HUES6 (cell line): Measurements from ENCODE around the gene CLDN22.

ENCODE experiments used
- H3K27ac ChIP-seq: 2 replicates; pipeline ENCODE4 v1.7.0; 2013; ENCODE audit warnings: low read depth, mild to moderate bottlenecking, low read length, inconsistent platforms
- H3K27me3 ChIP-seq: 2 replicates; pipeline ENCODE4 v1.6.1; 2013; ENCODE audit warnings: low read length; ENCODE audit not compliant: control insufficient read depth, insufficient read depth
- H3K36me3 ChIP-seq: 2 replicates; pipeline ENCODE4 v1.6.1; 2013; ENCODE audit warnings: low read length; ENCODE audit not compliant: control insufficient read depth, insufficient read depth
- H3K4me1 ChIP-seq: 2 replicates; pipeline ENCODE4 v1.6.1; 2013; ENCODE audit warnings: low read length; ENCODE audit not compliant: control insufficient read depth, insufficient read depth
- H3K4me3 ChIP-seq: 2 replicates; pipeline ENCODE4 v1.5.1; 2013; ENCODE audit warnings: low read depth, low read length
- H3K9ac ChIP-seq: one replicate; pipeline ENCODE4 v1.6.1; 2013; ENCODE audit warnings: mild to moderate bottlenecking, low read length
- H3K9me3 ChIP-seq: 2 replicates; pipeline ENCODE4 v1.6.1; 2013; ENCODE audit warnings: low read depth, low read length; ENCODE audit not compliant: control insufficient read depth, insufficient read depth

Gene CLDN22

GRCh38 chr4:183320211-183321059, at the start of gene CLDN22:
Gene CLDN22, minus strand, starts transcription at chr4:183320276. Its CDS starts 58 bp downstream, at chr4:183320218.
- Histone ChIP-seq H3K27me3 (no peaks in the 10 kb centered on the region), H3K36me3 (peaks cover 20% of the 10 kb centered on the region), H3K9ac (no peak within 1 kb of the TSS), H3K27ac (no peak within 1 kb of the TSS), H3K4me1 (no peaks in the 10 kb centered on the region), H3K9me3 (no peaks in the 10 kb centered on the region), H3K4me3 (no peak within 1 kb of the TSS)

- Histone ChIP-seq H3K9ac (no peak overlapping the region), H3K27me3 (no peaks in the 10 kb centered on the region), H3K27ac (no peak overlapping the region), H3K9me3 (peaks cover 5% of the 10 kb centered on the region), H3K4me3 (no peak overlapping the region), H3K4me1 (no peaks in the 10 kb centered on the region), H3K36me3 (no peaks in the 10 kb centered on the region)
These were observed 49.0 kb upstream of the CLDN22 start for GRCh38 chr4:183369073-183369472.

GRCh38 chr4:183366206-183366835, 46.2 kb upstream of the CLDN22 start:
- Histone ChIP-seq H3K27me3 (no peaks in the 10 kb centered on the region), H3K4me3 (no peak overlapping the region), H3K9ac (no peak overlapping the region), H3K4me1 (no peaks in the 10 kb centered on the region), H3K27ac (no peak overlapping the region), H3K9me3 (no peaks in the 10 kb centered on the region), H3K36me3 (no peaks in the 10 kb centered on the region)

- no peak overlapping the region for H3K9ac ChIP-seq
- H3K27ac ChIP-seq = no peak overlapping the region
- no peaks in the 10 kb centered on the region for H3K36me3 ChIP-seq
- no peak overlapping the region for H3K4me3 ChIP-seq
- no peaks in the 10 kb centered on the region for H3K4me1 ChIP-seq
- H3K27me3 ChIP-seq = no peaks in the 10 kb centered on the region
- H3K9me3 ChIP-seq = no peaks in the 10 kb centered on the region
These were observed 43.9 kb upstream of the CLDN22 start for GRCh38 chr4:183364025-183364424.

- no peak overlapping the region for H3K9ac ChIP-seq
- H3K36me3 ChIP-seq = no peaks in the 10 kb centered on the region
- no peak overlapping the region for H3K4me3 ChIP-seq
- H3K27ac ChIP-seq = no peak overlapping the region
- H3K9me3 ChIP-seq = no peaks in the 10 kb centered on the region
- H3K27me3 ChIP-seq = no peaks in the 10 kb centered on the region
- H3K4me1 ChIP-seq = no peaks in the 10 kb centered on the region
These were observed 43.0 kb upstream of the CLDN22 start for GRCh38 chr4:183362916-183363542.

GRCh38 chr4:183362036-183362435, 42.0 kb upstream of the CLDN22 start:
- Histone ChIP-seq H3K36me3 (no peaks in the 10 kb centered on the region), H3K9me3 (no peaks in the 10 kb centered on the region), H3K4me3 (no peak overlapping the region)

GRCh38 chr4:183360161-183360919, 40.3 kb upstream of the CLDN22 start:
- Histone ChIP-seq H3K4me3 (no peak overlapping the region), H3K9me3 (no peaks in the 10 kb centered on the region), H3K9ac (no peak overlapping the region), H3K27me3 (no peaks in the 10 kb centered on the region), H3K27ac (no peak overlapping the region), H3K4me1 (no peaks in the 10 kb centered on the region), H3K36me3 (no peaks in the 10 kb centered on the region)

More at GRCh38 chr4:183362036-183362435, 42.0 kb upstream of the CLDN22 start:
- H3K9ac ChIP-seq = no peak overlapping the region
- H3K4me1 ChIP-seq = no peaks in the 10 kb centered on the region
- H3K27ac ChIP-seq = no peak overlapping the region
- H3K27me3 ChIP-seq = no peaks in the 10 kb centered on the region

GRCh38 chr4:183358215-183358755, 38.2 kb upstream of the CLDN22 start:
- Histone ChIP-seq H3K27me3 (no peaks in the 10 kb centered on the region), H3K4me3 (no peak overlapping the region), H3K36me3 (no peaks in the 10 kb centered on the region), H3K9ac (no peak overlapping the region), H3K9me3 (no peaks in the 10 kb centered on the region), H3K27ac (no peak overlapping the region), H3K4me1 (no peaks in the 10 kb centered on the region)

GRCh38 chr4:183356931-183357675, 37.0 kb upstream of the CLDN22 start:
- no peaks in the 10 kb centered on the region for H3K9me3 ChIP-seq
- no peaks in the 10 kb centered on the region for H3K4me1 ChIP-seq
- no peak overlapping the region for H3K27ac ChIP-seq
- H3K9ac ChIP-seq = no peak overlapping the region
- no peak overlapping the region for H3K4me3 ChIP-seq
- no peaks in the 10 kb centered on the region for H3K36me3 ChIP-seq
- H3K27me3 ChIP-seq = no peaks in the 10 kb centered on the region

GRCh38 chr4:183356173-183356830, 36.2 kb upstream of the CLDN22 start:
- Histone ChIP-seq H3K27me3 (no peaks in the 10 kb centered on the region), H3K4me1 (no peaks in the 10 kb centered on the region), H3K9me3 (no peaks in the 10 kb centered on the region), H3K36me3 (no peaks in the 10 kb centered on the region), H3K27ac (no peak overlapping the region), H3K9ac (no peak overlapping the region), H3K4me3 (no peak overlapping the region)
